Anterior cingulate cortex (tissue), 58 donors: ENCODE results near the gene SCN9A.
"Not testable (repeated sequence)": the region's sequence is repeated elsewhere in the genome, so short reads cannot be mapped to it uniquely, and the experiment has no call there.

Experiments used
- DNase-seq, 58 donors: peaks; one replicate each; lab custom pipeline; 2025; lab: John Stamatoyannopoulos, UW

SCN9A gene

GRCh38 chr2:166338831-166339339 lies 36.9 kb downstream of the SCN9A start:
- no peak for DNase-seq

- no peak for DNase-seq
Observed at GRCh38 chr2:166337932-166338331, 37.8 kb downstream of the SCN9A start.

GRCh38 chr2:166335284-166335683 lies 40.5 kb downstream of the SCN9A start:
- DNase-seq = no peak

- DNase-seq = no peak
Observed at GRCh38 chr2:166334805-166335204, 40.9 kb downstream of the SCN9A start.

- DNase-seq = no peak
Observed at GRCh38 chr2:166333801-166334200, 41.9 kb downstream of the SCN9A start.

GRCh38 chr2:166332106-166332505 lies 43.6 kb downstream of the SCN9A start:
- DNase-seq = no peak

GRCh38 chr2:166331468-166331867 lies 44.3 kb downstream of the SCN9A start:
- no peak for DNase-seq

GRCh38 chr2:166329465-166329864 lies 46.3 kb downstream of the SCN9A start:
- DNase-seq = no peak

- no peak for DNase-seq
Observed at GRCh38 chr2:166328147-166328546, 47.6 kb downstream of the SCN9A start.

GRCh38 chr2:166321076-166321475 lies 54.7 kb downstream of the SCN9A start:
- DNase-seq = no peak

GRCh38 chr2:166314022-166314759 lies 61.6 kb downstream of the SCN9A start:
- DNase-seq = no peak

- DNase-seq = not testable (repeated sequence)
Observed at GRCh38 chr2:166312863-166313262, 62.9 kb downstream of the SCN9A start.

- DNase-seq = no peak
Observed at GRCh38 chr2:166307326-166307725, 68.4 kb downstream of the SCN9A start.

GRCh38 chr2:166304656-166305055 lies 71.1 kb downstream of the SCN9A start:
- no peak for DNase-seq

- no peak for DNase-seq
Observed at GRCh38 chr2:166302036-166302435, 73.7 kb downstream of the SCN9A start.

- DNase-seq = no peak
Observed at GRCh38 chr2:166297951-166298350, 77.8 kb downstream of the SCN9A start.

- no peak for DNase-seq
Observed at GRCh38 chr2:166293984-166294383, 81.8 kb downstream of the SCN9A start.

- DNase-seq = no peak
Observed at GRCh38 chr2:166285215-166285614, 90.5 kb downstream of the SCN9A start.

GRCh38 chr2:166284359-166284758 lies 91.4 kb downstream of the SCN9A start:
- no peak for DNase-seq

- no peak for DNase-seq
Observed at GRCh38 chr2:166282154-166282553, 93.6 kb downstream of the SCN9A start.

GRCh38 chr2:166278856-166279255 lies 96.9 kb downstream of the SCN9A start:
- no peak for DNase-seq

GRCh38 chr2:166270376-166270775 lies 105.4 kb downstream of the SCN9A start:
- no peak for DNase-seq

- DNase-seq = no peak
Observed at GRCh38 chr2:166269322-166269721, 106.4 kb downstream of the SCN9A start.
